Pericardium fibroblast (primary cell): ENCODE data around the gene BTG3. TPM values are rescaled to one million over a fixed set of nuclear protein-coding genes. Genes with fewer than 3 reads are reported as not detected.

Experiments
- total RNA-seq: library from RNA; depleted of rRNA; stranded (reverse); fragments of >200 nt; gene quantifications from 2 replicates; pipeline ENCODE4 v1.2.3, GENCODE V29; 2015

BTG3 gene, protein sequence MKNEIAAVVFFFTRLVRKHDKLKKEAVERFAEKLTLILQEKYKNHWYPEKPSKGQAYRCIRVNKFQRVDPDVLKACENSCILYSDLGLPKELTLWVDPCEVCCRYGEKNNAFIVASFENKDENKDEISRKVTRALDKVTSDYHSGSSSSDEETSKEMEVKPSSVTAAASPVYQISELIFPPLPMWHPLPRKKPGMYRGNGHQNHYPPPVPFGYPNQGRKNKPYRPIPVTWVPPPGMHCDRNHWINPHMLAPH
- total RNA-seq, result 16.7 and 56.7 TPM in 2 replicates

DNA sequence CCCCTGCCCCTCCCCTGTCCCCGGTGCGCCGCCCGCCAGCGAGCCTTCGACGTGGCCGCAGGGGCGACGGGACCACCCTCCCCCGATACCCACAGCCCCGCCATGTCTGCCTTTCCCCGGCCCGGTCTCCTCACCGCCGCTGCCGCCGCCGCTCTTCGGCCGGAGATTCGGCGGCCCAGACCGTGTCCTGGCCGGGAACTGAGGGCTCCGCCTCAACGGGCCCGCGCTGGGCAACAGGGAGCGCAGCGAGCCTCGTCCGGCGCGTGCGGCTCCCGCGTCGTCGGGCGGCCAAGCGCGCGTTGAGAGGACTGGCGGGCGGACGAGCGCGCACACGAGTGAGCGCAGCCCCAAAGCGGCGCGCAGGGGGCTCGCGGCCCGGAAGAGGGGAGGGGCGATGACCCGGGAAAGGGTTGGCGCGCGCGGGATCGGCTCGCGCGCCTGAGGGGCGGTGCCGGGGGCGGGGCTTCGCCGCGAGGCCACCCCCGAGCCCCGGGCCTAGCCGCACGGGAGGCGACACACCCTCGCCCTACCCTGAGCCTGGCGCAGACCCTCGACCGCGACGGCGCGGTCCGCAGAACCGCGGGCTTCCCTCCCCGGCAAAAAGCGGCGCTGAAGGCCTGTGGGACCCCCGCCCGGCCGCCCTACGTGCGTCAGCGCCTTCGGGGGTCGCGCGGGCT lies at the start of gene BTG3:
BTG3 (minus strand) TSS at position 337 of the 677 bp plus-strand sequence. CDS start 3,757 bp downstream, outside the sequence.

Other genes with a start within 250 kb of the BTG3 start
- gene CXADR, start 99.9 kb downstream of the BTG3 start, total RNA-seq, result 0.60 and 21.1 TPM in 2 replicates
- gene C21orf91, start 206.5 kb upstream of the BTG3 start, total RNA-seq, result 4.0 and 4.6 TPM in 2 replicates